ENCODE measurements around the gene PPP1R12B.
"Not testable (repeated sequence)": the region's sequence is repeated elsewhere in the genome, so short reads cannot be mapped to it uniquely, and the experiment has no call there.

PPP1R12B gene

DNA sequence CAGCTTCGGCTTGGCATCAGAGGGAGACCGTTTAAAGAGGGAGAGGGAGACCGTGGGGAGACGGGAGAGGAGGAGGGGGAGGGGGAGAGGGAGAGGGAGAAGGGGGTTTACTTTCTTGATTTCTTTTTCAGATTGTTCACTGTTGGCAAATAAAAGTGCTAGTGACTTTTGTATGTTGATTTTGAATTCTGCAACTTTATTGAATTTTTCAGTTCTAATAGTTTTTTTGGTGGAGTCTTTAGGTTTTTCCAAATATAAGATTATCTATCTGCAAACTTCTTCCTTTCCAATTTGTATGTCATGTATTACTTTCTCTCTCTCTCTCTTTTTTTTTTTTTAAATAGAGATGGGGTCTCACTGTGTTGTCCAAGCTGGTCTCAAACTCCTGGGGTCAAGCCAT, 104.0 kb downstream of the PPP1R12B start:
- no peak for DNase-seq (ENCODE audit: low read depth in 2 of 2)

DNA sequence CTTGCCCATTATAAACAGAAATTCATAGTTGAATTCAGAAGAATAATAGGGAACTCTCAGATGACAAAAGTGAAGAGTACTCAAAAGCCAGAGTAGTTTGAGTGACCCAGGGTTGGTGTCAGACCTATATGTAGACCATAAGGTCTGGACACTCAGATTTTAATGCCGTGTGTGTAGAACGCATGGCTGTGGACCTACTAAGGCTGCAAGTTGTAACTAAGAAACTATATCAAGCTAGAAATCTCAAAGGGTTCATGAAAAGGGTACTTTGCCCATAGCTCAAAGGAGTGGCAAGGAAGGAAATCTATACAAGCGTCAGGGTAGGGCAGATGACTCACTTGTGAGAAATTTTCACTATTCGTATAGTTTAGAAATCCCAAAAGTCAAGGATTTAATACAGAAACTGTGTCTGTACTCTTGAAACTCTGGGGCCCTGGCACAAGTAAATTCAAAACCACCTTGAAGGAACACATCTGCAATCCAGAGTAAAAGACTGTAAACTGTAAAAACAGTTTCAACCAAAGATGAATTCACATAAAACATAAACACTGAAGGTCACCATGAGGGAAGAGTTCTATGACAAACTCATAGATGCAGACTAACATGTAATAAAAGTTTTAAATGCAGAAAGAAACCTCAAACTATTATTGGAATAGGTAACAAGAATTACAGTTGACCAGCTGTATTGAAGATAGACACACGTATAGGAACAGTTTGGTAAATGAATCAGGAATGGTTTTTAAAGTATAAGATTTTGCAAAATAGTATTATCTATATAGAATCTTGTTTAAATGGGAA, 108.1 kb downstream of the PPP1R12B start:
- not testable (repeated sequence) for DNase-seq (ENCODE audit: low read depth in 2 of 2)

DNA sequence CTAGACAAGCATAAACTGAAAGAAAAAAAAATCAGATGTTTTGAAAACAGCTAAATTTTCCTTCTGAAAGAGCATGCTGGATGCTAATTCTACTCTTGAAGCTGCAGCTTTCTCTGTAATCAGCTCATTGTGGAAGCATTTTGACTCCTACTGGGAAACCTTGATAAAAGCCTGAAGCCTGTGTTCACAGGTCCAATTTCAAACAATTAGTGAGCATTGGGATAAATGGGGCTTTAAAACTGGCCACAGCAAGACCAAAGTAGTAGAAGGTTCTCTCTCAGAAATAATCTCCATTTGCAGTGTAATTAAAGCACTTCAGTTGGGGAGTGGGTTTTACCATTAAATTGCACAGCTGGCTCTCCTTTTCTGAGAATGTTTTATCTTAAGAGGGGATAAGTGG, 110.2 kb downstream of the PPP1R12B start:
- DNase-seq (ENCODE audit: low read depth in 2 of 2): not testable (repeated sequence)

DNA sequence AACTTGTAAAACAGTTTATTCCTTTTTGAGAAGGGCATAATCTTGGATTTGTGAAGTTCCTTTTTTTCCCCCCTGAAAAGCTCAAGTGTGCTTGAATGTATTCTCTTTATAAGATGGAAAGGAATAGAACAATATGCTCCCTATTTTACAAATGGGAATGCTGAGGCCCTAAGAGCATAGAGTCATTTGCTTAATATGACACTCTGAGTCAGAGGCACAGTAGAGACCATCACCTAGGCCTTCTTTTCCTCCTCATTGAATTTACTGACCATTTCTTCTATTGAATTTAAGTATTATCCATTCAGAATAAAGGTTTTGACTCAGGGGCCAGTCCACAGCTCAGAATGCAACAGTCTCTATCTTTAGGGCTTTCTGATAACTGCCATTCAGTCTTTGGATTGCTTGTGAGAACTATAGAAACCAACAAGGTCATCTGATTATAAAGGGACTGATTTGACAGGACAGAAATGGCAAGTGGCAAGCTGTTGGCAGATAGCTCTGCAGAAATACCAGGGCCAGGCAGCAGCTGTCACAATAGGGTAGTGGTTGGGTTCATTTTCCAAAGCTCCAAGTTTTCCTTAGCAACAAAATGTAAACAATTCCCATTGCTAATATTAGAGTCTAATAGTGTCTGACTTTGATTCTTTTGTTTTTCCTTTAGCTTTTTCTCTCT, 111.1 kb downstream of the PPP1R12B start:
- not testable (repeated sequence) for DNase-seq (ENCODE audit: low read depth in 2 of 2)

DNA sequence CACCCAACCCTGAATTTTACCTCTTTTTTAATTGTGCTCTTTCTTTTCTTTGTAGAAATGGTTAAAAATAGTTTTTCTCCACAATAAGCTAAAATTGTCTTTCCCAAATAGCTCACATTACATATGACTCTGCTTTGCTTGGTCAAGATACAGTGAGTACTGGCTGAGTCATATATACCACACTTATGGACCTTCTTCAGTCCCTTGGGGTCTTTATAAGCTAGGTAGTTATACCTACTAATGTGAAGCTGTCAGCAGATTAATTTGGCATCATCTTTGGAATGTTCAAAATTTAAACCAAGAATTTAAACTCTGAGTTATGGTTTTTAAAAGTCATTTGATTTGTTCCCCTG, 111.6 kb downstream of the PPP1R12B start:
- not testable (repeated sequence) for DNase-seq (ENCODE audit: low read depth in 2 of 2)

DNA sequence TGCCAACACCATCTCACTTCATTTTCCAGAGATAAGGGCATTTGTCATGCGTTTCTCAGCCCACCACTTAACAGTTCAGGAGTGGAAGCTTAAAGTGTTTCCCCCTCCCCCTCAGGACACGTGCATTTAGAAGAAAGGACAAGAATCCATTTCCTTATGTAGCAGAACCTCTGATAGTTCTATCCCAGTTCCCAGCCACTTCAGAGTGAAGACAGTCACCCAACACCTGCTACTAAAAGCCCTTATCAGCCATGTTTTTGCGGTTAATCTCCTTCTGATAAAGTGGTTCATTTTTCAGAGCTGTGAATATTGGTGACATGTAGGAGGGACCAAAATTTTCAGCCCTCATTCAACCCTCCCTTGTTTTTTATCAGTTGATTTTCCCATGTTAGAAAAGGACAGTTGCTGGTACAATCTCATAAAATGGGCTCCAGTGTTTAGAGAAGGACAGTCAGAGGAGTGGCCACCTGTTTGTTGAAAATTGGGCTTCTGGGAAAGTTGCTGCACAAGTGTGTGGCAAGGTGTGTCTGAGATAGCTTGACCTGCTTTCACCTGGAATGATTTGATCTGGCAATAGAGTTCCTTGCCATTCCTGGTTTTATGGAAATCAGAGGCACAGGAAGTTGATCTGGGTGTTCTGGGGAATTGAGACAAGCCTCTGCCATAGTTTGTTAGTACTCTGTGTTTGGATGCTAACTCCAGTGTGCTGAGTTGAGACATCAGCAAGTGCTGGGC, 114.0 kb downstream of the PPP1R12B start:
- no peak for DNase-seq (ENCODE audit: low read depth in 2 of 2)

DNA sequence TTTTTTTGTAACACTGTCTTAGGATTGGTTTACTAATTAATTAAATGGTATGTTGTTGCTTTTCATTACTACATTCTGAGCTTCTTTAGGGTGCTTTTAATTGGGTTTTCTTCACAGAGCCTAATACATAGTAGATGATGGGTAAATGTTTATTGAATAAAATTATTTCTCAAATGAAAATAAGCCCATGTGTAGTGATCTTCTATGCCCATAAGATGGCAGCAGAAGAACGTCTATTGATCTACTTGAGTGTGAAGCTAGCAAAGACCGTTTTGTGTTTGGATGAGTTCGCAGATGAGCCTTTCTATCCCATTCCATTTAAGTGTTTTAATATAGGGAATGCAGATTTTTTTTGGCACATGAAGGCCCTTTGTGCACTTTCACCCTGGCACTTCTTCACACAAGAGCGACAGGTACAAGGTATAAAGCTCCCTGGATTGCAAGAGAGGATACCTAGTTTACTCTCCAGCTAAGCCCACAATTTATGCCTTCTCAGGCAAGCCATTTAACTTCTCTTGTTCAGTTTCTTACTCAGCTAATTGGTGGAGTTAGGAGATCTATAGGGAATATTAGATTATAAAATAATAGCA, 115.7 kb downstream of the PPP1R12B start:
- DNase-seq (ENCODE audit: low read depth in 2 of 2): not testable (repeated sequence)

DNA sequence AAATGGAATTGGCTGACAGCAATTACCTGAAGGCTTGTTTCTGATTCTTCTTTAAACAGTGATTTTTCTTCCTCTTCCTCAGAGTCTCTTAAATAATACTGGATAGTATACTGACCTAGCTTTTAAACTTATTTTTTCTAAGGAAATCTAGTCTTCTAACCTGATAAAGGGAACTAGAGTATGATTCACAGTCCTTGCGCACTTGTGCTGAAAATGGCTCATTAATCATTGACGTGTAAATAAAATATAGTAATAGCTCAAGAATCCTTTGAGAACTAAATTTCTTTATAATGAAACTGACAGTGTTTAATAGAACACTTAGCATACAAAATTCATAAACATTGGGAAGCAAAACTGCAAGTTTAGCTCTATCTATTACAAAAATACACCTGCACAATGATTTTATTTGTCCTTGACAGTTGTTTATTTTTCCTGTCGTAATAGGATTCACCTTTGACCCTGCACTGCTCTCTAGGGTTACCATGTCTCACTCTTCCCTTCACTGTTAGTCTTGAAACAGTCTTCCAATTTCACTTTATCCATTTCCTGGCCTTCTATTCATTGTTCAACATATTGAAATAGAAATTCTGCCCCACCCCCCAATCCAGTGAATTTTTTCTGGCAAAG, 117.3 kb downstream of the PPP1R12B start:
- not testable (repeated sequence) for DNase-seq (ENCODE audit: low read depth in 2 of 2)

DNA sequence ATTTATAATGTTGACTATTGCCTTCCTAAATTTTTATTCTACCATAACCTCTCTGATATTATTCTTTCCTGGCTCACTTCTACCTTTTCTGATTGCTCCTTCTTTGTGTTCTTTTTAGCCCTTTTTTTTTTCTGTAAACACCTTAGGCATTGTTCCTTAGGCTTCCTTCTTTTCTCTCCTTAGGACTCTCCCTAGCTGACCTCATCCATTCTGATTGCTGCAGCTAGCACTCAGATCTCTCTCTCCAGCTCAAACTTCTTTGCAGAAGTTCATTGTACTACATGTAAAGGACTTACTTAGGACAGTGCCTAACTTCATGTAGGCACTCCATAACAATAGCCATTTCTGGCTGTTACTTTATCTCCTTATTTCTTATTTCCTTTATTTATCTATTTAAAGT, 117.8 kb downstream of the PPP1R12B start:
- not testable (repeated sequence) for DNase-seq (ENCODE audit: low read depth in 2 of 2)

DNA sequence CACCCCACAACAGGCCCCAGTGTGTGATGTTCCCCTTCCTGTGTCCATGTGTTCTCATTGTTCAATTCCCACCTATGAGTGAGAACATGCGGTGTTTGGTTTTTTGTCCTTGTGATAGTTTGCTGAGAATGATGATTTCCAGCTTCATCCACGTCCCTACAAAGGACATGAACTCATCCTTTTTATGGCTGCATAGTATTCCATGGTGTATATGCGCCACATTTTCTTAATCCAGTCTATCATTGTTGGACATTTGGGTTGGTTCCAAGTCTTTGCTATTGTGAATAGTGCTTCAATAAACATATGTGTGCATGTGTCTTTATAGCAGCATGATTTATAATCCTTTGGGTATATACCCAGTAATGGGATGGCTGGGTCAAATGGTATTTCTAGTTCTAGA, 118.9 kb downstream of the PPP1R12B start:
- not testable (repeated sequence) for DNase-seq (ENCODE audit: low read depth in 2 of 2)

DNA sequence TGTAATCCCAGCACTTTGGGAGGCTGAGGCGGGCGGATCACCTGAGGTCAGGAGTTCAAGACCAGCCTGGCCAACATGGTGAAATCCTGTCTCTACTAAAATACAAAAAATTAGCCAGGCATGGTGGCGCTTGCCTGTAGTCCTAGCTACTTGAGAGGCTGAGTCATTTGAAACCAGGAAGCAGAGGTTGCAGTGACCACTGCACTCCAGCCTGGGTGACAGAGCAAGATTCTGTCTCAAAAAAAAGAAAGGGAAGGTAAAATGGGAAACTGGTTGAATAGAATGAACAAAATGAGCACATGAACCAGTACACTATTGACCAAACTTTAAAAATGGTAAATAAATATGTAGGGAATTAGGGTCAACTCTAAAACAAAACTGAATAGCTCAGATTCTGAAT, 120.2 kb downstream of the PPP1R12B start:
- not testable (repeated sequence) for DNase-seq (ENCODE audit: low read depth in 2 of 2)

DNA sequence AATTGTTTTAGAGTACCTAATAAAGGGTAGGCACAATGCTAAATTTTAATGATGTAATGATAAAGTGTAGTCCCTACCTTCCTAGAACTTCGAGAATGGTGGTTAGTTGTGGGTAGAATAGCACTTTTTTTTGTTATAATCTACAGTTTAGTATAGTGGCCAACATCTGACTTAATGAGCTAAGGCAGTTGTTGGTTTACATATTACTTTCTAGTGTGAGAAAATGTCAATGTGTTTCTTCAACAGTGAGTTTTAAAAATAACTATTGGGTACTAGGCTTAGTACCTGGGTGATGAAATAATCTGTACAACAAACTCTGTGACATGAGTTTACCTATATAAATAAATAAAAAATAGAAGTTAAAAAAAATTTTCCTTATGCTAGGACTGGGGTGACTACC, 120.6 kb downstream of the PPP1R12B start:
- DNase-seq (ENCODE audit: low read depth in 2 of 2): not testable (repeated sequence)

DNA sequence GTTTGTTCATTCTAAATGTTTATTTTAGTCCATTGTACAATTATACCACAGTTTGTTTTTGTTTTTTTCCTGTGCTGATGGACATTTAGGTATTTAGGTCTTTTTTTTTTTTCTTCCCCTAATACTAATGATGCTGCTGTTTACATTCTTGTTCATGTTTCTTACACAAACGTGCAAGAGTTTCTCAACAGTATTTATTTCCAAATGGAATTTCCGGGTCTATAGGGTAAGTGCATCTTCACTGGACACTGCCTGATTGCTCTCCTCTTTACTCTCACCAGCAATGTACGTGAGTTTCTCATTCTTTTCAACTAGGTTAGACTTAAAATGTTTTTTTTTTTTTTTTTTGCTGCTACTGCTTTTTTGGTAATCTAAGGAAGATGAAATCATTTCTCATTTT, 122.7 kb downstream of the PPP1R12B start:
- DNase-seq (ENCODE audit: low read depth in 2 of 2): no peak

DNA sequence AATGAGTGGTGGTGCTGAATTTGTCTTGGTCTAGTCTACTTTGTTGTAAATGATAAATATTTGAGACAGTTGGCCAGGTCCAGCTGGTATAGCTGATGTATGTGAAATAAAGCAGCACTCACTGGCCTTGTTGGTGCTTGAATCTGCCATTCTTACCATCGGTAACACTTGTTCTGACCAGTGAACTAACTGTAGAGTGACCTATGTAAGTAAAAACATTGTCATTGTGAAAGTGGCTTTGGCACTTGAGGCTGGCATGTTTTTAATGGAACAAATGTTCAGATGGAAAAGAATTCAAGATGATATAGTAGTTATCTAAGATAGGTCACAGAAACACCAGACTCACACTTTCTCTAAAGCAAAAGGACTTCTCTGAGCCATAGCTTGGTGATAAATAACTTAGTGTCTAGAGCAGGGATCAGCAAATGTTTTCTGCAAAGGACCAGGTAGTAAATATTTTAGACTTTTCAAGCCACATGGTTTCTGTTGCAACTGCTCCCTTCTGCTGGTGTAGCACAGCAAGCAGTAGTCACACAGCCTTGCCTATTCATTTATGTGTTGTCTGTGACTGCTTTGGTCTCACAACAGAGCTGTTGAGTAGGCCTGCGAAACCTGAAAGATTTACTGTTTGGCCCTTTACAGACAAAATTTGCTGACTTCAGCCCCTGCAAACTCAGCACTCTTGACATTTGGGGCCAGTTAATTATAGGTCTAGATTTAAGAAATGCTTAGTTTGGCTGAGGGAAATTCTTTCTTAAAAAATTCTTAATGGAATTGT, 124.0 kb downstream of the PPP1R12B start:
- DNase-seq (ENCODE audit: low read depth in 2 of 2): not testable (repeated sequence)

DNA sequence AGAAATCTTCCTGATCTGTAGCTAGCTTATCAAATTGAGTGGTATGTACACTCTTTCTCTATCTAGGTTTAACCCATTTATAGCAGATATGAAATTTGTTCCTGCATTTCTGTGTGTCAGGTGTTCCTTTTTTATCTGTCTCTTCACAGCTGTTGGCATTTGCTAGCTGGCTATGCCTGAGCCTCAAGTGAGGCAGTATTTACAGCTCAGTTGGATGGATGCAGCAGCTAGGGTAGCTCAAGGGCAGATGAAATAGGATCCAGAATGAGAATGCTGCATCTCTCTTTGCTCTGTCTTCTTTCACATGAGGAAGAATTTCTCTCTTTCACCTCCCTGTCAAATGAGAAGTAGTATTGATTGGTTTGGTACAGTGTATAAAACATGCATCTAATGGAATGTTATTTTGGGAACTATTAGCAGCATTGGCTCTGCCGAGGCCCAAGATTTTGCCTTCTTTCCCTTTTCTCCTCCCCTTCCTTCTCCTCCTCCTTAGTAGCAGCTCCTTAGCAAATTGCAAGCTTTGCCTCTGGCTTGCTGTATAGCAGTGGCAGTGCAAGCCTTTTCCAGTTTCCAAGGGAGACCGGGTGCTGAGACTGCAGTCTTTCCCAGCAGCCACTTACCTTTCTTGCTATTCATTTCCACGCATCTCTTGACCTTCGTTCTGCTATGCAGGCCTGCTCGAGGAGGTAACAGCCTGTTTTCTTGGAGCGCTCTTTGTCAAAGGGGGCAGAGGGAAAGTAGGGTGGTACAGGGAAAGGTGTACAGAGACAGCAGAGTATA, 125.0 kb downstream of the PPP1R12B start:
- not testable (repeated sequence) for DNase-seq (ENCODE audit: low read depth in 2 of 2)

DNA sequence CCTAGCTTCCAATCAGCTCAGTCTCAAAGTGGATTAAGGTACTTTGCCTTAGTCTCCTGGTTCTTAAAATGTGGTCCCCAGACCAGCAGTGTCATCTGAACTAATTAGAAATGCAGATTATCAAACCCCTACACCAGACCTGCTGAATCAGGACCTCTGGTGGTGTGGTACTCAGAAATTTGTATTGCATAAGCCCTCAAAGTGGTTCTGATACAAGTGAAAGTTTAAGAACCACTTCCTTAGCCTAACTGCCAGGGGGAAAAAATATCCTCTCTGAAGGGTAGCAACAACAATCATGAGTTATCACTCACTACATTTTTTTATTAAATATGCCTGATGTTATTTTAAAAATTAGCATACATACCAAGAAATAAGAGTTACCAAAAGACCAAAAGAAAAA, 131.2 kb downstream of the PPP1R12B start:
- DNase-seq (ENCODE audit: low read depth in 2 of 2): not testable (repeated sequence)

DNA sequence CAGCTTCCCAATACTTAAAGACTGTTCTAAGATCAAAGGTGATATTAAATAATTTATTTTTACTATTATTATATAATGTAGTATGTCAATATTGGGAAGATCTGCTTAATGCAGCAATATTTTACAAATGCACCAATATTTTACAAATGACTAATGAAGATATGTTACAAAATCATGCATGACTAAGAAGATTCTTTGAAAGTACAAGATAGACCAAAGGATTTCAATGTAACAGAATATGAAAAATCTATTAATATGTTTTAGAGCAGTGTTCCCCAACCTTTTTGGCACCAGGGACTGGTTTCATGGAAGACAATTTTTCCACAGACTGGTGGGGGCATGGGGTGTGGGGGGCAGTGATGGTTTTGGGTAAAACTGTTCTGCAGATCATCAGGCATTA, 132.1 kb downstream of the PPP1R12B start:
- not testable (repeated sequence) for DNase-seq (ENCODE audit: low read depth in 2 of 2)

DNA sequence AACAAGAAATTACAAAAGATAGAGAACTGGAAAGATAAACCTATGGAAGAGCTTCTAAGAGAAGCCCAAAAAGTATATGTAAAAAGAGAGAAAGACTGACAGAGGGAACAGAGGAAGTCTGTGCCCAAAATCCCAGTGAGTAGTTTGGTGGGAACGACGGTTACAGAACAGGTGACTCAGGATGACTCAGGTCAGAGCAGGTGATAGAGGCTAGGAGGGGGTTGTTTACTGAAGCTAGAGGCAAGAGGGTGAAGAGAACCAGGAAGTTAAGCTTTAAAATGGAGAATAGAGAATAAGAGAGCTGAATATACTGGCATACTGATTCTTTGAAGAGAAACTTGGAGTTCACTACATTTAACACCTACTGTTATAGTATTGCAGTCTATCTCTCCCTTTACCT, 134.9 kb downstream of the PPP1R12B start:
- DNase-seq (ENCODE audit: low read depth in 2 of 2): not testable (repeated sequence)

DNA sequence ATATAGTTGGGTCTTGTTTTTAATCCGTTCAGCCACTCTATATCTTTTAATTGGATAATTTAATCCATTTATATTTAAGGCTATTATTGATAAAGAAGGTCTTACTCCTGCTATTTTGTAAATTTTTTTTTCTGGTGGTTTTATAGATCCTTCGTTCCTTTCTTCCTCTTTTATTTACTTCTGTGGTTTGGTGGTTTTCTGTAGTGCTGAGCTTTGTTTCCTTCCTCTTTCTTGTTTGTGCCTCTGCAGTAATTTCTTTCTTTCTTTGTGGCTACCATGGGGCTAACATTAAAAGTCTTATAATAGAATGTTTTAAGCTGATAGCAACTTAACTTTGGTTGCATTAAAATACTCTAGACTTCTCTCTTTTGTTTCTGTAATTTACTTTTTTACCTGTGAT, 135.5 kb downstream of the PPP1R12B start:
- not testable (repeated sequence) for DNase-seq (ENCODE audit: low read depth in 2 of 2)

DNA sequence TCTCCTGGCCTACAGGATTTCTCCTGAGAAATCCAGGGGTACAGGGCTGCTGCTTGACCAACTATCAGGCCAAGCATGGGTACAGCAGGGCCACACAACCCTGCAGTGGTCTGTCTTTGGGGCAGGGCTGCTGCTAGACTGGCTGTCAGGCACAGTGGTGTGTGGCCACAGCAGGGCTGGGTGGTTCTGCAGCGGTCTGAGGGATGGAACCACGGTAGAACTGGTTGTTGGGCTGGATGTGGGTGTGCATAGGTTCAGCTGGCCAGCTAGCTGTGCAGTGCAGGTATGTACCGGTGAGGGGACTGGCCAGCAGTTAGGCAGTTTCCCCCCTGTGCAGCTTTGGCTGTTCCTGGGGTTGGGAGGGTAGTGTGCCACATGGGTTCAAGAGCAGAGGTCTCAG, 136.3 kb downstream of the PPP1R12B start:
- DNase-seq (ENCODE audit: low read depth in 2 of 2): not testable (repeated sequence)

Measured in stimulated activated CD4-positive, alpha-beta T cell treated with anti-CD3 and anti-CD28 coated beads, Interleukin-15, amount 100 ng/mL, for 48 hours (primary cell).